ENCODE data around the gene C15orf39.

DNA sequence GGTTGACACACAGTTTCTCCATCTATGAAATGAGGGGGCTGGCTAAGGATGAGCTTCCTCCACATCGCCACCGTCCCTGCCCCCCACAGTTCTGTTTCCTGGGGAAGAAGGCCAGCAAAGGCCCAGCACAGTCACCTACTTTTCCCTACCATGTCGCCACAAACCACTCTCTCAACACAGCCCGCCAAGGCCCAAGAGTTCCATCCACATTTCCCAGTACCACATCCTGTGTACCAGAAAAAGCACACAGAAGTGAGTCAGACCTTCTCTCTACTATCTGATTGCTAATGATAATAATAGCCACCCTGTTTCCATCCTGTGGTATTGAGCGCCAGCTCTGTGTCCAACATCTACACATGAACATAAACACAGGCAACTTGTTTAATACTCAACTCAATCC, 30.3 kb upstream of the C15orf39 start:
- TF ChIP-seq, protein P1, sequence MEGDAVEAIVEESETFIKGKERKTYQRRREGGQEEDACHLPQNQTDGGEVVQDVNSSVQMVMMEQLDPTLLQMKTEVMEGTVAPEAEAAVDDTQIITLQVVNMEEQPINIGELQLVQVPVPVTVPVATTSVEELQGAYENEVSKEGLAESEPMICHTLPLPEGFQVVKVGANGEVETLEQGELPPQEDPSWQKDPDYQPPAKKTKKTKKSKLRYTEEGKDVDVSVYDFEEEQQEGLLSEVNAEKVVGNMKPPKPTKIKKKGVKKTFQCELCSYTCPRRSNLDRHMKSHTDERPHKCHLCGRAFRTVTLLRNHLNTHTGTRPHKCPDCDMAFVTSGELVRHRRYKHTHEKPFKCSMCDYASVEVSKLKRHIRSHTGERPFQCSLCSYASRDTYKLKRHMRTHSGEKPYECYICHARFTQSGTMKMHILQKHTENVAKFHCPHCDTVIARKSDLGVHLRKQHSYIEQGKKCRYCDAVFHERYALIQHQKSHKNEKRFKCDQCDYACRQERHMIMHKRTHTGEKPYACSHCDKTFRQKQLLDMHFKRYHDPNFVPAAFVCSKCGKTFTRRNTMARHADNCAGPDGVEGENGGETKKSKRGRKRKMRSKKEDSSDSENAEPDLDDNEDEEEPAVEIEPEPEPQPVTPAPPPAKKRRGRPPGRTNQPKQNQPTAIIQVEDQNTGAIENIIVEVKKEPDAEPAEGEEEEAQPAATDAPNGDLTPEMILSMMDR (IDR thresholded peaks at IDR 0.05; ENCODE audit: low read length), result no peak
- TF ChIP-seq EZH2 (IDR thresholded peaks at IDR 0.05; ENCODE audit: borderline replicate concordance, low read length), result no peak

Data from OCI-LY1 (cell line).